Endothelial cell of umbilical vein (primary cell): ENCODE results near the gene SCAPER. TPM values are rescaled to one million over a fixed set of nuclear protein-coding genes. Genes with fewer than 3 reads are reported as not detected.

Source experiments
- BruUV-seq: library from RNA; stranded (reverse); fragments of 400-500 nt; replicated peaks from 2 replicates; lab custom pipeline; 2021; lab: Mats Ljungman, UMichigan
- CTCF ChIA-PET: fragments of 300-600, 350-600 bp; sonication (Branson Sonifier 250); formaldehyde crosslinking; loops from one replicate; lab custom pipeline; 2021; ENCODE audit warnings: antibody characterized with exemption, inconsistent platforms; lab: Charles Lee
- POLR2A ChIA-PET: fragments of 300-600, 350-600 bp; sonication (Branson Sonifier 250); formaldehyde crosslinking; loops from one replicate; lab custom pipeline; 2021; ENCODE audit warnings: antibody characterized with exemption, inconsistent platforms; lab: Charles Lee
- DNase-seq: peaks from one replicate; pipeline ENCODE4 v3.0.0-alpha.2; 2011; ENCODE audit warnings: low read depth, low spot score
- FAIRE-seq: peaks from 2 replicates; lab custom pipeline; 2011; peaks lifted over from hg19 to GRCh38; lab: Jason Lieb, UNC
- H2AFZ ChIP-seq: 2 replicates; pipeline ENCODE4 v1.6.0; 2012; ENCODE audit warnings: low read depth, low read length, control low read depth, inconsistent platforms
- H3K27ac ChIP-seq: 2 replicates; pipeline ENCODE4 v1.5.1; 2011; ENCODE audit warnings: low read depth, mild to moderate bottlenecking, control low read depth, low read length, moderate library complexity; ENCODE audit not compliant: insufficient read depth
- H3K27me3 ChIP-seq, 2 experiments: 2 replicates each; pipeline versions ENCODE4 v1.6.0 to v1.6.1; 2011; ENCODE audit warnings: low read length in 2 of 2, mixed read lengths in 1 of 2; ENCODE audit not compliant: control insufficient read depth in 2 of 2, insufficient read depth in 2 of 2
- H3K36me3 ChIP-seq, 2 experiments: 2 replicates in 1 of 2; 3 replicates in 1 of 2; pipeline ENCODE4 v1.5.1; 2011; ENCODE audit warnings: low read length in 2 of 2, mild to moderate bottlenecking in 1 of 2, moderate library complexity in 1 of 2; ENCODE audit not compliant: control insufficient read depth in 2 of 2, insufficient read depth in 2 of 2; ENCODE audit errors: extremely low read depth in 1 of 2
- H3K4me1 ChIP-seq: 3 replicates; pipeline ENCODE4 v1.5.1; 2011; ENCODE audit warnings: mild to moderate bottlenecking, low read length; ENCODE audit not compliant: control insufficient read depth, insufficient read depth; ENCODE audit errors: extremely low read depth
- H3K4me2 ChIP-seq: 2 replicates; pipeline ENCODE4 v1.6.1; 2011; ENCODE audit warnings: low read length, control low read depth, mixed read lengths; ENCODE audit not compliant: insufficient read depth
- H3K4me3 ChIP-seq, 3 experiments: fragments of 200-600 bp in 1 of 3; sonication (generic), shearing (Covaris generic) in 1 of 3; replicated peaks in 1 of 3; 2 replicates each; pipeline ENCODE4 v1.5.1; 2011 to 2016; ENCODE audit warnings: control low read depth in 3 of 3, low read length in 3 of 3, mild to moderate bottlenecking in 2 of 3, inconsistent platforms in 1 of 3, low read depth in 1 of 3, moderate library complexity in 1 of 3; ENCODE audit not compliant: insufficient read depth in 1 of 3
- H3K79me2 ChIP-seq: 2 replicates; pipeline ENCODE4 v1.6.0; 2012; ENCODE audit warnings: low read length, inconsistent platforms; ENCODE audit not compliant: control insufficient read depth, insufficient read depth
- H3K9ac ChIP-seq: replicated peaks from 2 replicates; pipeline ENCODE3; 2011; ENCODE audit warnings: low read length, control low read depth; ENCODE audit not compliant: insufficient read depth; ENCODE audit errors: extremely low read depth
- H3K9me1 ChIP-seq: replicated peaks from 3 replicates; pipeline ENCODE4 v1.6.0; 2011; ENCODE audit warnings: mild to moderate bottlenecking, low read length; ENCODE audit not compliant: control insufficient read depth, insufficient read depth; ENCODE audit errors: extremely low read depth
- H3K9me3 ChIP-seq: replicated peaks from 2 replicates; pipeline ENCODE4 v1.5.1; 2012; ENCODE audit warnings: low read length, inconsistent platforms; ENCODE audit not compliant: control insufficient read depth, insufficient read depth
- H4K20me1 ChIP-seq: replicated peaks from 2 replicates; pipeline ENCODE3; 2011; ENCODE audit warnings: mild to moderate bottlenecking, low read length; ENCODE audit not compliant: control insufficient read depth, insufficient read depth; ENCODE audit errors: extremely low read depth
- EZH2 ChIP-seq: IDR thresholded peaks from 2 replicates; pipeline ENCODE4 v1.6.1; 2012; ENCODE audit warnings: borderline replicate concordance, low read depth, mild to moderate bottlenecking, moderate library complexity, low read length, inconsistent platforms; ENCODE audit not compliant: severe bottlenecking
- FOS ChIP-seq: IDR thresholded peaks from 2 replicates; pipeline ENCODE4 v1.6.1; 2011; ENCODE audit warnings: mild to moderate bottlenecking, low read length, moderate library complexity, borderline replicate concordance; ENCODE audit not compliant: insufficient read depth
- GATA2 ChIP-seq: IDR thresholded peaks from 2 replicates; pipeline ENCODE4 v1.7.0; 2011; ENCODE audit warnings: low read depth, mild to moderate bottlenecking, moderate library complexity, mixed read lengths, low read length; ENCODE audit not compliant: insufficient read length, insufficient read depth
- JUN ChIP-seq: IDR thresholded peaks from 2 replicates; pipeline ENCODE4 v1.6.1; 2011; ENCODE audit warnings: borderline replicate concordance, low read depth; ENCODE audit not compliant: insufficient read length, insufficient read depth
- MYC ChIP-seq: IDR thresholded peaks from one replicate; pipeline ENCODE4 v1.6.1; 2011; ENCODE audit warnings: mild to moderate bottlenecking, low read depth, low read length
- POLR2A ChIP-seq: IDR thresholded peaks from 2 replicates; pipeline ENCODE4 v1.6.1; 2012; ENCODE audit warnings: low read depth, mild to moderate bottlenecking, control low read depth, low read length
- POLR2AphosphoS5 ChIP-seq: IDR thresholded peaks from 2 replicates; pipeline ENCODE4 v1.6.1; 2012; ENCODE audit warnings: low read depth, mild to moderate bottlenecking, control low read depth, low read length, moderate library complexity; ENCODE audit not compliant: insufficient read depth
- dilution Hi-C: fragments of 300-500 bp; cut with MboI; formaldehyde crosslinking; loops from one replicate; pipeline ENCODE4 v1.15.0; 2019; ENCODE audit warnings: low sequenced_read_pairs; ENCODE audit not compliant: extremely low pct_ligation_motif_present
- intact Hi-C: fragments of 100-400 bp; cut with micrococcal nuclease; formaldehyde crosslinking; loops from one replicate; pipeline ENCODE4 v1.10.0; 2022
- polyA plus RNA-seq, 4 experiments: library from polyadenylated mRNA; depleted of rRNA in 3 of 4; stranded (reverse) in 3 of 4; unstranded in 1 of 4; fragments of >200 nt; gene quantifications; 2 replicates each; pipeline versions ENCODE4 v1.2.1 to v1.2.3, GENCODE V29; 2011 to 2012; ENCODE audit warnings: missing spikeins in 1 of 4
- total RNA-seq: library from RNA; stranded (reverse); gene quantifications from 2 replicates; pipeline ENCODE4 v1.2.3, GENCODE V29; 2021
- TF ChIP-seq, protein P1 (sequence below): IDR thresholded peaks from 2 replicates; pipeline ENCODE4 v1.6.1; 2011; ENCODE audit not compliant: insufficient read depth, insufficient read length
- TF ChIP-seq, protein P2 (sequence below), 2 donors: IDR thresholded peaks; 1 replicate in 1 of 2; 2 replicates in 1 of 2; pipeline ENCODE4 v1.5.1; 2011; ENCODE audit warnings: low read length in 2 of 2, mild to moderate bottlenecking in 2 of 2, moderate library complexity in 2 of 2, control low read depth in 1 of 2, inconsistent platforms in 1 of 2, low read depth in 1 of 2; ENCODE audit not compliant: insufficient read depth in 1 of 2; ENCODE audit errors: extremely low read depth in 1 of 2

SCAPER gene
- total and polyA plus RNA-seq, 2 donors (not counting 3 experiments of a cell fraction or from before 2014, with no cell fraction given), result 2.7 to 12.7 TPM

DNA sequence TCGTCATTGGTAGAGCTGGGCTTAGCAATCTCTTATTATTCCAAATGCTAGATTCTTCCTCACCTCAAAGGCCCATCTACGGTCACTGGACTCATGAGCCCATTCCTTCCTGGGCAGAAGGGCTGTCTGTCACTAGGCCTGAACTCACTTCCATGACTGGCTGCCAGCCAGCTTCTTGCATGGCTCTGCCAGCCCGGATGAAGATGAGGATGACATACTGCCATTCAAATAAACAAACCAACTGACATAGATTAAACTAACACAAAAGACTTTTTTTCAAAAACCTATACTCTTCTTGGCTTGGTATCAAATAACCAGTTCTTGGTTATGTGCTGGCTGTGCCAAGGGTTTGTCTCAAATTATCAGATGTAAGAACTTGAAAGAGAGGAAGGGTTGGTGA is 544.7 kb downstream of the SCAPER start:
- dilution Hi-C loops, result no loop called here
- TF ChIP-seq, protein P1, sequence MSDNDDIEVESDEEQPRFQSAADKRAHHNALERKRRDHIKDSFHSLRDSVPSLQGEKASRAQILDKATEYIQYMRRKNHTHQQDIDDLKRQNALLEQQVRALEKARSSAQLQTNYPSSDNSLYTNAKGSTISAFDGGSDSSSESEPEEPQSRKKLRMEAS, result no peak
- no peaks in the 10 kb centered on the region for H3K9me3 ChIP-seq
- POLR2A ChIA-PET, result no interaction called here
- no peaks in the 10 kb centered on the region for H3K27me3 ChIP-seq
- BruUV-seq, result no TSS peak
- H2AFZ ChIP-seq, result no peak overlapping the region
- H3K4me2 ChIP-seq, result no peak overlapping the region
- CTCF ChIA-PET, result no interaction called here
- intact Hi-C loops, result no loop called here
- DNase-seq, result no peak
- no peaks in the 10 kb centered on the region for H3K9me1 ChIP-seq
- H3K36me3 ChIP-seq, result no peaks in the 10 kb centered on the region
- H3K27ac ChIP-seq, result no peak overlapping the region
- H3K4me3 ChIP-seq, result no peak overlapping the region
- no peak for FAIRE-seq
- H3K79me2 ChIP-seq, result no peaks in the 10 kb centered on the region
- no peaks in the 10 kb centered on the region for H3K4me1 ChIP-seq
- H3K9ac ChIP-seq, result no peak overlapping the region
- H4K20me1 ChIP-seq, result no peaks in the 10 kb centered on the region

DNA sequence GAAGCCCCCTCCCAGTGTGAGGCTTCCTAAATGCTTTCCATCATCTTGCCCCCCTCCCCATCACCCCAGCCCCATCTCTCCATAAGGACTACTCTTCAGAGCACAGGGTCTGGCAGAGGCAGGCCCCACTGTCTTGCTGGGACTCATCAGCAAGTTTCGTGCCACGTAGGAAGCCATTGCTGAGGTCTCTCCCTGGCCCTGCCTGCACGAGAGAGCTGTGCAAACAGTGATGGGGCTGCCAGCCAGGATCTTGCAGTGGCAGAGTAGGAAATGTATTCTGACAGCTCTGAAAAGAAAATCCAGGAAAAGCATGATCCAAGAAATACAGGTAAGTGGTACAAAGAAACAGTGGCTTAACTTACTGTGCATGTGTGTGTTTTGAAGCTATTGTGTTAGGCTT is 546.0 kb downstream of the SCAPER start:
- no peak overlapping the region for H2AFZ ChIP-seq
- DNase-seq (no peak), FAIRE-seq (no peak)
- no peak overlapping the region for H3K4me2 ChIP-seq
- H3K4me1 ChIP-seq, result no peaks in the 10 kb centered on the region
- H3K27me3 ChIP-seq, result no peaks in the 10 kb centered on the region
- H3K9me3 ChIP-seq, result no peaks in the 10 kb centered on the region
- H3K36me3 ChIP-seq, result no peaks in the 10 kb centered on the region
- H3K4me3 ChIP-seq, result no peak overlapping the region
- no peaks in the 10 kb centered on the region for H3K79me2 ChIP-seq
- H3K9me1 ChIP-seq, result no peaks in the 10 kb centered on the region
- TF ChIP-seq GATA2 (no peak), POLR2AphosphoS5 (no peak), JUN (no peak), MYC (no peak), POLR2A (no peak), FOS (no peak), EZH2 (no peak)
- TF ChIP-seq, protein P1, result no peak
- TF ChIP-seq, protein P2, sequence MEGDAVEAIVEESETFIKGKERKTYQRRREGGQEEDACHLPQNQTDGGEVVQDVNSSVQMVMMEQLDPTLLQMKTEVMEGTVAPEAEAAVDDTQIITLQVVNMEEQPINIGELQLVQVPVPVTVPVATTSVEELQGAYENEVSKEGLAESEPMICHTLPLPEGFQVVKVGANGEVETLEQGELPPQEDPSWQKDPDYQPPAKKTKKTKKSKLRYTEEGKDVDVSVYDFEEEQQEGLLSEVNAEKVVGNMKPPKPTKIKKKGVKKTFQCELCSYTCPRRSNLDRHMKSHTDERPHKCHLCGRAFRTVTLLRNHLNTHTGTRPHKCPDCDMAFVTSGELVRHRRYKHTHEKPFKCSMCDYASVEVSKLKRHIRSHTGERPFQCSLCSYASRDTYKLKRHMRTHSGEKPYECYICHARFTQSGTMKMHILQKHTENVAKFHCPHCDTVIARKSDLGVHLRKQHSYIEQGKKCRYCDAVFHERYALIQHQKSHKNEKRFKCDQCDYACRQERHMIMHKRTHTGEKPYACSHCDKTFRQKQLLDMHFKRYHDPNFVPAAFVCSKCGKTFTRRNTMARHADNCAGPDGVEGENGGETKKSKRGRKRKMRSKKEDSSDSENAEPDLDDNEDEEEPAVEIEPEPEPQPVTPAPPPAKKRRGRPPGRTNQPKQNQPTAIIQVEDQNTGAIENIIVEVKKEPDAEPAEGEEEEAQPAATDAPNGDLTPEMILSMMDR (IDR thresholded peaks at IDR 0.05; ENCODE audit: extremely low read depth in 1 of 2, insufficient read depth in 1 of 2, low read depth in 1 of 2, low read length in 2 of 2), result no peak
- intact Hi-C loops (no loop called here), dilution Hi-C loops (no loop called here)
- BruUV-seq, result no TSS peak
- no peak overlapping the region for H3K27ac ChIP-seq
- ChIA-PET CTCF (interaction anchor here (1.1 kb wide), 1 partner anchor 9 kb away, joined by 5 read pairs; no protein-coding TSS in a partner anchor), POLR2A (no interaction called here)
- H4K20me1 ChIP-seq, result no peaks in the 10 kb centered on the region
- H3K9ac ChIP-seq, result no peak overlapping the region
